Right atrium auricular region (tissue), 2 donors: ENCODE measurements around the gene DNAJC5. TPM values are rescaled to one million over a fixed set of nuclear protein-coding genes. Genes with fewer than 3 reads are reported as not detected.
A peak's percentile ranks its signal among the peaks of the same experiment; 100 is the strongest.

Experiments
- DNase-seq: peaks from one replicate; pipeline ENCODE4 v3.0.0-alpha.2; 2019; ENCODE audit warnings: low spot score
- H3K27ac ChIP-seq, 2 donors: fragments of 200-600 bp; sonication (generic); 1 replicate in 1 of 2; 2 replicates in 1 of 2; pipeline ENCODE4 v1.5.1; 2016 to 2019
- H3K27me3 ChIP-seq, 2 donors: fragments of 200-600 bp; sonication (generic); one replicate each; pipeline versions ENCODE4 v1.5.1 to v1.6.0; 2017 to 2019
- H3K36me3 ChIP-seq: fragments of 200-600 bp; sonication (generic); one replicate; pipeline ENCODE4 v1.5.1; 2016
- H3K4me1 ChIP-seq, 2 donors: fragments of 200-600 bp; sonication (generic); one replicate each; pipeline versions ENCODE4 v1.5.1 to v1.6.0; 2017 to 2019
- H3K4me3 ChIP-seq, 2 donors: fragments of 200-600 bp; sonication (generic); 1 replicate in 1 of 2; 2 replicates in 1 of 2; pipeline ENCODE4 v1.5.1; 2017 to 2019; ENCODE audit warnings: mild to moderate bottlenecking in 1 of 2, moderate library complexity in 1 of 2
- H3K9me3 ChIP-seq, 2 donors: fragments of 200-600 bp; sonication (generic); one replicate each; pipeline ENCODE4 v1.5.1; 2019
- total RNA-seq, 2 donors: library from RNA; depleted of rRNA; stranded (reverse); fragments of >200 nt; gene quantifications; one replicate each; pipeline ENCODE4 v1.1.0, GENCODE V29; 2016
- TF ChIP-seq, protein P1 (sequence below), 2 donors: fragments of 200-600 bp; sonication (generic); IDR thresholded peaks; one replicate each; pipeline ENCODE4 v1.5.1; 2019; ENCODE audit warnings: antibody characterized with exemption in 2 of 2

Gene DNAJC5
- total RNA-seq, 2 donors from 2014 or later: 41.2 to 43.8 TPM

DNA sequence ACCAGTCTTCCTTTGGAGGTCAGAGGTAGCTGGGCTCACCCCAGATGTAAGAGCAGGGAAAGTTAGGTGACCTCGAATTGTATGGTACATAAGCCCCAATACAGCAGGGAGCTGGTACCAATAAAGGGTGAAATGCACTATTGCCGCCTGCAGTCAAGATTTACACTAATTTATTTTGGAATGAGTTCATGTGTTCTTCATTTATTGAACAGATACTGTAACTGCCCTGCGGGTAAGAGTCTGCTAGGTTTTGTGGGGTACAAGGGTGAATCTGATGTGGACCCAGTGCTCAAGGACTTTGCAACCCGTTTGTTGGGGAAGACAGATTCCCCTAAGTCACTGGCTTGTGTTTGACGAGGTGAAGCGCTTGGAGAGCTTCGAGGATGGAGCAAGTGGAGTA is 2.5 kb upstream of the DNAJC5 start:
- no peak for DNase-seq
- TF ChIP-seq, protein P1, sequence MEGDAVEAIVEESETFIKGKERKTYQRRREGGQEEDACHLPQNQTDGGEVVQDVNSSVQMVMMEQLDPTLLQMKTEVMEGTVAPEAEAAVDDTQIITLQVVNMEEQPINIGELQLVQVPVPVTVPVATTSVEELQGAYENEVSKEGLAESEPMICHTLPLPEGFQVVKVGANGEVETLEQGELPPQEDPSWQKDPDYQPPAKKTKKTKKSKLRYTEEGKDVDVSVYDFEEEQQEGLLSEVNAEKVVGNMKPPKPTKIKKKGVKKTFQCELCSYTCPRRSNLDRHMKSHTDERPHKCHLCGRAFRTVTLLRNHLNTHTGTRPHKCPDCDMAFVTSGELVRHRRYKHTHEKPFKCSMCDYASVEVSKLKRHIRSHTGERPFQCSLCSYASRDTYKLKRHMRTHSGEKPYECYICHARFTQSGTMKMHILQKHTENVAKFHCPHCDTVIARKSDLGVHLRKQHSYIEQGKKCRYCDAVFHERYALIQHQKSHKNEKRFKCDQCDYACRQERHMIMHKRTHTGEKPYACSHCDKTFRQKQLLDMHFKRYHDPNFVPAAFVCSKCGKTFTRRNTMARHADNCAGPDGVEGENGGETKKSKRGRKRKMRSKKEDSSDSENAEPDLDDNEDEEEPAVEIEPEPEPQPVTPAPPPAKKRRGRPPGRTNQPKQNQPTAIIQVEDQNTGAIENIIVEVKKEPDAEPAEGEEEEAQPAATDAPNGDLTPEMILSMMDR (IDR thresholded peaks at IDR 0.05): no peak
- H3K27me3 ChIP-seq: no peaks in the 10 kb centered on the region
- H3K4me3 ChIP-seq: no peak overlapping the region
- peaks cover 37% of the 10 kb centered on the region for H3K36me3 ChIP-seq
- no peaks in the 10 kb centered on the region for H3K9me3 ChIP-seq
- no peak overlapping the region for H3K27ac ChIP-seq
- H3K4me1 ChIP-seq: peaks cover 0 to 25% of the 10 kb centered on the region in 2 donors

DNA sequence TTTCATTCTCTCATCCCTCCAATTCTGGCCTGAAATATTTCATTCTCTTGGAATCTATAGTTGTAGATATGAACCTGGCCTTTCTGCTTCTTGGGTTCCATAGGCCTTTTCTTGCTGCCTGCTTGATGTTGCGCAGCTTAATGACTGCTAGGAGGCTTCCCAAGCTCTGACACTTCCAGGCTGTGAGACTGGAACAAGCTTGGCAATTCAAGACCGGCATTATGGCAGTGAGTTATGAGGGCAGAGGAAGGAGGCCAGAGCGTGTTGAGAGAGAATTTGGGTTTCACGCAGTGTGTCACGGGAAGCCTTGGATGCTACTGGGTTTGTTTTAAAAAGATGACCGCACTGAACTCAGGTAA is 948 bp upstream of the DNAJC5 start:
- no peak for DNase-seq
- Histone ChIP-seq H3K9me3 (no peaks in the 10 kb centered on the region), H3K4me1 (peaks cover 0 to 40% of the 10 kb centered on the region in 2 donors), H3K36me3 (peaks cover 25% of the 10 kb centered on the region), H3K4me3 (peak overlapping the region in 1 of 2 donors; percentile 64), H3K27me3 (no peaks in the 10 kb centered on the region), H3K27ac (peak overlapping the region; percentile 74 to 77)
- TF ChIP-seq, protein P1 (IDR thresholded peaks at IDR 0.05): no peak

DNA sequence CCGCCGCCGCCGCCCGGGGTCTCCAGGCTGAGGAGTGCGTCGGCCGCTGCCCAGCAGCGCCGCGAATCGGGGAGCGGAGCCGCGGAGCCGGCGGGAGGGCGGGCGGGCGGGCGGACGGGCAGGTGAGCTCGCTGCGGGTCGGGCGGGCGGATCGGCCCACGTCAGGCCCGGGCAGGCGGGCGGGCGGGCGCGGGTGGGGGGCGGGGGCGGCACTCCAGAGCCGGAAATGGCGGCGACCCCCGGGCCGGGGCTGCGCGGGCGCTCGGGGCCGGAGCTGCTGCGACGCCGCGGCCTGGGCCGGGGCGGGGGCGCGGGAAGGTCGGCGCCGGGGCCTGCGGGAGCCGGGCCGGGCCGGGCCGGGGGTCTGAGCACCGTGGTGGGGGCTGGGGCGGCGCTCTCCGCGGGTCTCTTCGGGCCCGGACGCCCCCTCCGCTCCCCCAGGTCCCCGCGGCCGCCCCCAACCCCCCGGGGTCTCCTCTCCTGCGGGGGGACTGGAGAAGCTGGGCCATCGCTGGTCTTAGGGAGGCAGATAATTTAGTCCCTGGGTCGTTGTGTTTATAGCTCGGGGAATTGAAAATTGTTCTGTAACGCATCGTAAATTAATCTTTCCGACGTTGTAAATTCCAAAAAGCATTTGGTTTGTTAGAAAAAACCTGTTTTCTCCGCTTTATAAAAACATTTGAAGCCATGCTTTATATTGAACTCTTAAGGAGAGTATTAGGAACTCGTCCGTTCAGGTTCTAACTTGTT is 451 bp downstream of the DNAJC5 start:
- peaks cover 0 to 45% of the 10 kb centered on the region in 2 donors for H3K4me1 ChIP-seq
- peaks cover 11% of the 10 kb centered on the region for H3K36me3 ChIP-seq
- DNase-seq: no peak
- TF ChIP-seq, protein P1 (IDR thresholded peaks at IDR 0.05): no peak
- no peaks in the 10 kb centered on the region for H3K9me3 ChIP-seq
- no peaks in the 10 kb centered on the region for H3K27me3 ChIP-seq
- peak overlapping the region; percentile 76 to 77 for H3K27ac ChIP-seq
- peak overlapping the region; percentile 64 to 70 for H3K4me3 ChIP-seq

DNA sequence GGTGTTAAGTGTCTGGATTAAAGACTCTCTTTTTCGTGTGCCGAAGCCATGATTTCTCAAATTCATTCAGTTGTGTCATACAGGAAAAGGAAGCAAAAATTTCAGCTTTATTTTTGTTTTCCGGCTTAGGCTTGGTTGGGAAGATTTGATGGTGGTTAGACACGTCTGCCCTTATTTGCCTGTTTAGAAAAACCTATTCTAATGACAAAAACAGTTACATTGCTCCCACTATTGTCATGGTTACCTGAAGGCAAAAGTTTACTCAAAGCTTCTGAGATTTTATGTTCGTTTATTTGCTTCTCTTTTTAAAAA is 982 bp downstream of the DNAJC5 start:
- Histone ChIP-seq H3K9me3 (no peaks in the 10 kb centered on the region), H3K36me3 (peaks cover 6% of the 10 kb centered on the region), H3K27me3 (no peaks in the 10 kb centered on the region), H3K27ac (peak overlapping the region; percentile 76 to 77), H3K4me3 (peak overlapping the region; percentile 64 to 70), H3K4me1 (peaks cover 0 to 47% of the 10 kb centered on the region in 2 donors)
- TF ChIP-seq, protein P1 (IDR thresholded peaks at IDR 0.05): no peak
- DNase-seq: no peak

DNA sequence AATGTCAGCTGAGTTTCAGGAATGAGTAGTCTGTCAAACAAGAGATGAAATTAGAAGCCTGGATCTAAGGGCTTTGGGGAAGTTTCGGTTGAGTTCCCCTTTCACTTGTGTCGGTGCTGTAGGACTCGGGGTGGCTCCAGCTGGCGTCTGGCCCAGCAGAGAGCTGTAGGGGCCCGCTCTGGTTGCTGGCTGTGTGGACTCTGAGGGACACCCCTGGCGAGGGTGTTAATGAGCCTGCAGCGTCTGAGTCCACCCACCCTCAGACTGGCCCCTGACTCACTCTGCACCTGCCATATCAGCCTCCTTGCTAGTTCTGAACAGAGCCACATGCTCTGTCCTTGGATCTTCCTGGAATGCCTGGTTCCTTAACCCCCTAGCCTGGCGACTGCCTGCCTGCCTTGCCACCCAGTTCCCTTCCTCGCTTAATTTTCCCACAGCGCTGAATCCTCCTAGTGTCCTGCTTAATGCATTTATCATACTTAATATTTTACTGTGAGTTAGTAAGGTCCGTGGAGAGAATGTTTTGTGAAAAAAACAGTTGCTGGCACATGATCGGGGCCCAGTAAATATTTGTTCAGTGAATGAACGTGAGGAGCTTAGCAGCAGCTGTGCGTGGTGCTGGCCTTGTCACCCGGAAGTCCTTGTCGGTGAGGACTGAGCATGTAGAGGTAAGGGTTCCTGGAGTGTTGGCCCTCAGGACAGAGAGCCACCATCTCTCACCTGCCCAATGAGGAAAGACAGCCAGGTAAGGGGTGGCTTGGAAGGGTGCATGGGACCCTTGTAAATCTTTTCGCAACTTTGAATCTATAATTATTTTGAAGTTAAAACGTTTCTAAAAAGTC is 1.6 kb downstream of the DNAJC5 start:
- peak overlapping the region; percentile 76 to 77 for H3K27ac ChIP-seq
- H3K27me3 ChIP-seq: no peaks in the 10 kb centered on the region
- DNase-seq: peak; percentile 66
- peaks cover 0 to 53% of the 10 kb centered on the region in 2 donors for H3K4me1 ChIP-seq
- peaks cover under 1% of the 10 kb centered on the region for H3K36me3 ChIP-seq
- H3K4me3 ChIP-seq: peak overlapping the region; percentile 64 to 70
- no peaks in the 10 kb centered on the region for H3K9me3 ChIP-seq
- TF ChIP-seq, protein P1 (IDR thresholded peaks at IDR 0.05): no peak
